OCI-LY3 (cell line): Measurements from ENCODE around the gene FOXN4.

ENCODE experiments used
- EZH2phosphoT487 ChIP-seq: fragments of 200-600 bp; shearing (Covaris generic); IDR thresholded peaks from 2 replicates; pipeline ENCODE4 v1.6.1; 2018; ENCODE audit warnings: antibody characterized with exemption, mixed run types, low read depth
- TF ChIP-seq, protein P1 (sequence below): fragments of 200-600, 300-600 bp; sonication (generic); IDR thresholded peaks from 2 replicates; pipeline ENCODE4 v1.5.1; 2014; ENCODE audit warnings: antibody characterized with exemption, low read length, low read depth

DNA sequence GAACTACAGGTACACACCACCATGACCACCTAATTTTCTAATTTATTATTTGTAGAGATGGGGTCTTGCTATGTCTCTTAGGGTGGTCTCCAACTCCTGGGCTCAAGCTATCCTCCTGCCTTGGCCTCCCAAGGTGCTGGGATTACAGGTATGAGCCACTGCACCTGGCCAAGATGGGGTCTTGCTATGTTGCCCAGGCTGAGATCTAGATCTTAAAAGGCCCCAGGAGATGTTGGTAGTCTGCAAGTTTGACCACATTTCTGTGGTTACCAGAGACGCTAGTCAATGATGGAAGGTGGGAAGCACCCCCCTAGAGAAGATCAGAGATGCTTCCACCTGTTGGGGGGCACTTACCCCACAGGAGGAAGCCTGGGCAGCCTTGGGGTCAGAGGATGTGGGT lies 34.7 kb downstream of the FOXN4 start:
- no peak for TF ChIP-seq EZH2phosphoT487
- TF ChIP-seq, protein P1, sequence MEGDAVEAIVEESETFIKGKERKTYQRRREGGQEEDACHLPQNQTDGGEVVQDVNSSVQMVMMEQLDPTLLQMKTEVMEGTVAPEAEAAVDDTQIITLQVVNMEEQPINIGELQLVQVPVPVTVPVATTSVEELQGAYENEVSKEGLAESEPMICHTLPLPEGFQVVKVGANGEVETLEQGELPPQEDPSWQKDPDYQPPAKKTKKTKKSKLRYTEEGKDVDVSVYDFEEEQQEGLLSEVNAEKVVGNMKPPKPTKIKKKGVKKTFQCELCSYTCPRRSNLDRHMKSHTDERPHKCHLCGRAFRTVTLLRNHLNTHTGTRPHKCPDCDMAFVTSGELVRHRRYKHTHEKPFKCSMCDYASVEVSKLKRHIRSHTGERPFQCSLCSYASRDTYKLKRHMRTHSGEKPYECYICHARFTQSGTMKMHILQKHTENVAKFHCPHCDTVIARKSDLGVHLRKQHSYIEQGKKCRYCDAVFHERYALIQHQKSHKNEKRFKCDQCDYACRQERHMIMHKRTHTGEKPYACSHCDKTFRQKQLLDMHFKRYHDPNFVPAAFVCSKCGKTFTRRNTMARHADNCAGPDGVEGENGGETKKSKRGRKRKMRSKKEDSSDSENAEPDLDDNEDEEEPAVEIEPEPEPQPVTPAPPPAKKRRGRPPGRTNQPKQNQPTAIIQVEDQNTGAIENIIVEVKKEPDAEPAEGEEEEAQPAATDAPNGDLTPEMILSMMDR = no peak
